ENCODE data around the gene EIF4E2.

Gene EIF4E2

GRCh38 chr2:232541195-232541960 is 9.1 kb upstream of the EIF4E2 start:
- no peak for TF ChIP-seq CTCF (IDR thresholded peaks at IDR 0.05; ENCODE audit: control extremely low read depth, extremely low read depth, low read depth, missing control alignments)
- POLR2A ChIA-PET: no interaction called here
- CTCF ChIA-PET: interaction anchor here (1.2 kb wide), 1 partner anchor 20 kb away, joined by 3 read pairs; no protein-coding TSS in a partner anchor
- DNase-seq (ENCODE audit: extremely low spot score): peak; percentile 24

GRCh38 chr2:232541961-232542714 is 8.4 kb upstream of the EIF4E2 start:
- DNase-seq (ENCODE audit: extremely low spot score): peak; percentile 16
- POLR2A ChIA-PET: no interaction called here
- no peak for TF ChIP-seq CTCF (IDR thresholded peaks at IDR 0.05; ENCODE audit: control extremely low read depth, extremely low read depth, low read depth, missing control alignments)
- CTCF ChIA-PET: interaction anchor here (1.2 kb wide), 1 partner anchor 20 kb away, joined by 3 read pairs; no protein-coding TSS in a partner anchor

- ChIA-PET CTCF (interaction anchor here (1.2 kb wide), 1 partner anchor 21 kb away, joined by 3 read pairs; no protein-coding TSS in a partner anchor), POLR2A (no interaction called here)
- DNase-seq (ENCODE audit: extremely low spot score): no peak
- TF ChIP-seq CTCF (IDR thresholded peaks at IDR 0.05; ENCODE audit: control extremely low read depth, extremely low read depth, low read depth, missing control alignments): no peak
Observed at GRCh38 chr2:232542715-232543467, 7.6 kb upstream of the EIF4E2 start.

- TF ChIP-seq CTCF (IDR thresholded peaks at IDR 0.05; ENCODE audit: control extremely low read depth, extremely low read depth, low read depth, missing control alignments): no peak
- POLR2A ChIA-PET: no interaction called here
- DNase-seq (ENCODE audit: extremely low spot score): no peak
- CTCF ChIA-PET: no interaction called here
Observed at GRCh38 chr2:232543491-232543890, 7.0 kb upstream of the EIF4E2 start.

- ChIA-PET CTCF (no interaction called here), POLR2A (no interaction called here)
- no peak for TF ChIP-seq CTCF (IDR thresholded peaks at IDR 0.05; ENCODE audit: control extremely low read depth, extremely low read depth, low read depth, missing control alignments)
- DNase-seq (ENCODE audit: extremely low spot score): no peak
Observed at GRCh38 chr2:232543928-232544631, 6.4 kb upstream of the EIF4E2 start.

GRCh38 chr2:232544674-232545073 is 5.8 kb upstream of the EIF4E2 start:
- DNase-seq (ENCODE audit: extremely low spot score): no peak
- CTCF ChIA-PET: no interaction called here
- no peak for TF ChIP-seq CTCF (IDR thresholded peaks at IDR 0.05; ENCODE audit: control extremely low read depth, extremely low read depth, low read depth, missing control alignments)
- POLR2A ChIA-PET: no interaction called here

Measured in GM10248 (cell line).